ENCODE measurements around the gene MYH1.

DNA sequence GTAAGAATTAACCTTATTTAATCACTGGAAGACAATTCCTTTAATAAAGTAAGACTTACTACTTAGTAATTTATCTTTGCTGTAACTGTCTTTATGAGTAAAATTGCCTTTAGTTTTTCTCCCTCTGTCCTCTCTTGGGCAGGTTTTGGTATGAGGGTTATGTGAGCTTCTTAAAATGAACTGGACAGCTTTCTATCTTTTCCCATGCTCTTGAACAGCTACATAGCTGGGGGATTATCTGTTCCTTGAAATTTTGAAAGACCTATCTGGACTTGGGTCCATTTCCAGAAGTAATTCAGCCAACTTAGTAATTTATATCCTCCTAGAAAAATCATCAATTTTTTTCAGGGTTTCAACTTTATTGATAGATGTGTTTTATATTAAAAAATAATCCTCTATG is 3.6 kb upstream of the MYH1 start:
- TF ChIP-seq, protein P1, sequence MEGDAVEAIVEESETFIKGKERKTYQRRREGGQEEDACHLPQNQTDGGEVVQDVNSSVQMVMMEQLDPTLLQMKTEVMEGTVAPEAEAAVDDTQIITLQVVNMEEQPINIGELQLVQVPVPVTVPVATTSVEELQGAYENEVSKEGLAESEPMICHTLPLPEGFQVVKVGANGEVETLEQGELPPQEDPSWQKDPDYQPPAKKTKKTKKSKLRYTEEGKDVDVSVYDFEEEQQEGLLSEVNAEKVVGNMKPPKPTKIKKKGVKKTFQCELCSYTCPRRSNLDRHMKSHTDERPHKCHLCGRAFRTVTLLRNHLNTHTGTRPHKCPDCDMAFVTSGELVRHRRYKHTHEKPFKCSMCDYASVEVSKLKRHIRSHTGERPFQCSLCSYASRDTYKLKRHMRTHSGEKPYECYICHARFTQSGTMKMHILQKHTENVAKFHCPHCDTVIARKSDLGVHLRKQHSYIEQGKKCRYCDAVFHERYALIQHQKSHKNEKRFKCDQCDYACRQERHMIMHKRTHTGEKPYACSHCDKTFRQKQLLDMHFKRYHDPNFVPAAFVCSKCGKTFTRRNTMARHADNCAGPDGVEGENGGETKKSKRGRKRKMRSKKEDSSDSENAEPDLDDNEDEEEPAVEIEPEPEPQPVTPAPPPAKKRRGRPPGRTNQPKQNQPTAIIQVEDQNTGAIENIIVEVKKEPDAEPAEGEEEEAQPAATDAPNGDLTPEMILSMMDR (IDR thresholded peaks at IDR 0.05; ENCODE audit: extremely low read depth in 1 of 2, insufficient read depth in 1 of 2, low read depth in 1 of 2, low read length in 2 of 2), result no peak
- no peak for TF ChIP-seq EZH2 (IDR thresholded peaks at IDR 0.05; ENCODE audit: borderline replicate concordance, low read depth, low read length, severe bottlenecking)
- TF ChIP-seq POLR2A (IDR thresholded peaks at IDR 0.05; ENCODE audit: low read depth, low read length), result no peak
- no peak for TF ChIP-seq POLR2AphosphoS5 (IDR thresholded peaks at IDR 0.05; ENCODE audit: insufficient read depth, low read depth, low read length)
